ENCODE results near the gene MAGEL2.

MAGEL2 gene

DNA sequence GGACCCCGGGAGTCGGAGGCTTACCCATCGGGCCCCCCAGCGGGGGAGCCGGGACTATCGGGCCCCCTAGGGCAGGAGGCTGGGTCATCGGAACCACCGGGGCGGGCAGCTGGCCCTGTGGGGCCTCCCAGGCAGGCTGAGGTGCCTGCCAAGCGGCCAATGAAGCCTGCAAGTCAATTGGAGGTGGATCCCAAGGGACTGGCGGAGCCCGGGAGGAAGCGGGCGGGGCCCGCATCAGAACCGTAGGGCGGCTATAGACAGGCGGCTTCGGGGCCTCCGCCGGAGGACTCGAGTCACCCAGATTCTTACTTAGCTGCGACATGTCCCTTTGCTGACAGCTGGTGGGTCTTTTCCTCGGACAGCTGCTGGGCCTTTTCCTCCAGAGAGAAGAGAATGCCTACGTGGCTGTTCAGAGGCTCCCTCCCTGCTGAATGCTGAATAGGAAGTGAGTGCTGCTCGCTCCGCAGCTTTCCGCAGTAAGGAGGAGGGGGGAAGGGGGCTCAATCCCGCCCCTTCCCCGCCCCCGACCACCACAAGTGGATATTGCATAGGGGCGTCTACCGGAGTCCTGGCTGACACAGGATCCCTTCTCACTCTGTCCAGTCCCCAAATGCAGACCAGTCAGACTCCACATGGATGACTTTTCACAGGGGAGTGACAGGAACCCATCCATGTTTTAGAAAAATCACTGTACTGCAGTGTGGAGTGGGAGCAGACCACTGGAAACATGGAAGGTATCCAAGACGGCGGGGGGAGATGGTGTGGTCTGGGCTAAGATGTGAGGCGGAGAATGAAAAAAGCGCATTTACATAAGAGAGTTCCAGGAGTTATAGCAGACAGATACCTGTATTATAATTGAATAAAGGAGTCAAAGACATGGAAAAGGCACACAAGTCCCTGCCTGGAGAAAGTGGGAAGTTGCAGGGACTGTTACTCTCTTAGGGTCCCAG is at the start of gene MAGEL2:
Gene MAGEL2, minus strand, starts transcription at position 447 of the 950 bp plus-strand sequence. Its CDS starts 125 bp downstream, at position 322.
- peak; percentile 68 for DNase-seq (ENCODE audit: low spot score)

GRCh38 chr15:23695282-23695681 is 47.6 kb upstream of the MAGEL2 start:
- no peak for DNase-seq (ENCODE audit: low spot score)

DNA sequence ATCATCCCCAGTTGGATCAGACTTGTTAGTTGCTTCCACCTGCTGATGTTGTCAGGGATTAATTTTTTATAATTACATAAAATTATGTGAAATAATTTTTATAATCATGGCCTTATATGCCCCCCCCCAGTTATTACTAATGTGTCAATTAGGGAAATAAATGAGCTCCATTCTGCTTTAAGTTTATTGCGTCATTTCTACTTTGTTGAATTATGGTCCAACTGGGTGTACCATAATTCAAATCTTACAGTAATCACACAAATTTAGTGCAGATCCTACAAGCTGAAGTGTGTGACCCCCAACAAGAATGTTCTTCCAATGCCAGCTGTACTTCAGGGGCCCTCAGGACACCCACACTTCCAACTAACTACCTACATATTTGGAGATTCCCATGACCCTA is 46.9 kb upstream of the MAGEL2 start:
- DNase-seq (ENCODE audit: low spot score), result no peak

DNA sequence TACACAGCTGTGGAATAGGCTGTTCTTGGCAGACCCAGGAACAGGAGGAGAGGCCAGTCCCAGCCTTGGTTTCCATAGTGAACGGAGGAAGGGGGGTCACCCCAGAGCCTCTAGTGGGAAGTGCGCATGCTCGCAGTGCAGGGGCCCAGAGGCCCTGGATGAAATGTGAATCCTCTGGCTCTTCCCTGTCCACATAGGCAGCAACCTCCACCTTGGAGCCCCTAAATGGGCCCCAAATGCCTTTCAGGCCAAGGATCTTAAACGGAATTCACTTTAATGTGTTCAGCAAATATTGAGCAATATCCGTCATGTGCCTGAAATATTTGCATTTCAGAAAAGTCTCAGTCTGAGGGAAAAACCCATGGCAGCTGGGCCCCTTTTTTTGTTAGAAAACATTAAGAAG is 42.8 kb upstream of the MAGEL2 start:
- peak; percentile 61 for DNase-seq (ENCODE audit: low spot score)

GRCh38 chr15:23690015-23690414 is 42.3 kb upstream of the MAGEL2 start:
- no peak for DNase-seq (ENCODE audit: low spot score)

DNA sequence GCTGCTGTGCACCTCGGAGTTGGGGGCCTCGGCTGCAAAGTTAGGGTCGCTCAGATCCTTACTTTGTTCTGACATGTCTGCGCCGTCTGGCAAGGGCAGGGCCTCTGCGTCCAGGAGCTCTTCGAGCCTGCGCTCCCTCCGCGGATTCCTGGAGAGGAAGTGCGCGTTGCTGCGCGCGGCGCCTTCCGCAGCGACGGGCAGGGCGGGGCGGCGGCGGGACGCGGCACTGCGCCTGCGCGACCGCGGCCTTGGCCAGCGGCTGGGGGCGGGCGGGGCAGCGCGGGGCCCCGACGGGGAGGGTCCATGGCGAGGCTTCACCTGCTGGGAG is 39.4 kb upstream of the MAGEL2 start, which contains the start of gene NDN:
Gene NDN, minus strand, starts transcription at position 163 of the 328 bp plus-strand sequence. Its CDS starts 88 bp downstream, at position 75.
- DNase-seq (ENCODE audit: low spot score), result peak; percentile 87

DNA sequence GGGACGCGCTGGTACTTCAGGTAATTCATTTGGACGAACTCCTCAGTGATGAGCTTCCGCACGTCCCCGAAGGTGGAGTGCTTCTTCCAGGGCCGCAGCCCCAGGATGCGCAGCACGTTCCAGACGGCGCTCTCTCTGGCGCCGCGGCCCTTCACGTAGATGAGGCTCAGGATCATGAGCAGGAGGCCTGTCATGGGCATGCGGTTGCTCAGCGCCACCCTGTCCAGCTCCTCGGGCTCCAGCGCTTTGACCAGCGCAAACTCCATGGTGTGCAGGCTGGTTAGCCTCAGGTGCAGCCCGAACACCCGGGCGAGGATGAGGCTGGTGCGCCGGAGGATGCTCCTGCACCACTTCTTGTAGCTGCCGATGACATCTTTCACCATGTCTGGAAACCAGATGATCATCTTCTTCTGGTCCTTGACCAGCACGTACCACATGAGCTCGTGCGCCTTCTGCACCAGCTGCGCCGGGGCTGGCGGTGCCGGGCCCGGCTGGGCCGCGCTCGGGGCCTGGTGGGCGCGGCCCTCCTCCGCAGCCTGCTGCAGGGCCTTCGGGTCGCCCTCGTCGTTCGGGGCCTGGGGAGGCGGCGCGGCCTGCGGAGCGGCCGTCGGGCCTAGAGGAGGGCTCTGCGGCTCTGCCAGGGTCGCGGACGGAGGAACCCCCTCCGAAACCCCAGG is 38.9 kb upstream of the MAGEL2 start:
- peak; percentile 19 for DNase-seq (ENCODE audit: low spot score)

- no peak for DNase-seq (ENCODE audit: low spot score)
Observed at GRCh38 chr15:23671481-23671880, 23.8 kb upstream of the MAGEL2 start.

DNA sequence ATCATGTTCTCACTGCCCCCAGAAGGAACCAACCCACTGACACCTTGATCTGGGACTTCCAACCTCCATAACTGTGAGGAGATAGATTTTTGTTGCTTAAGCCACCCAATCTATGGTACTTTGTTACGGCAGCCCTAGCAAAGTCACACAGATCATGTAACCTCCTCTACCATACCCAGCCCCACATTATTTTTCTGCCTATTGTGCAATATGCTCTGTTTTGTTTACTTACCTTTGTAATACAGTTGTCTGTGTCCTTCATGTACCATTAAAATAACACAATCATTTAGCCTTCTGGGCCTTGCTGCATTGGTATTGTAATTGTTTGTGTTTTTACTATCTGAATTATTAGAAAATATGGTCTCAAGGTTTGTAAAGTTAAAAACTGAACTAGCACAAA is 23.3 kb upstream of the MAGEL2 start:
- no peak for DNase-seq (ENCODE audit: low spot score)

GRCh38 chr15:23663232-23663631 is 15.6 kb upstream of the MAGEL2 start:
- DNase-seq (ENCODE audit: low spot score), result no peak

- peak; percentile 39 for DNase-seq (ENCODE audit: low spot score)
Observed at GRCh38 chr15:23648920-23649515, 1.4 kb upstream of the MAGEL2 start.

- DNase-seq (ENCODE audit: low spot score), result no peak
Observed at GRCh38 chr15:23647001-23647295, 719 bp downstream of the MAGEL2 start.

- DNase-seq (ENCODE audit: low spot score), result no peak
Observed at GRCh38 chr15:23646165-23647000, 1.3 kb downstream of the MAGEL2 start.

DNA sequence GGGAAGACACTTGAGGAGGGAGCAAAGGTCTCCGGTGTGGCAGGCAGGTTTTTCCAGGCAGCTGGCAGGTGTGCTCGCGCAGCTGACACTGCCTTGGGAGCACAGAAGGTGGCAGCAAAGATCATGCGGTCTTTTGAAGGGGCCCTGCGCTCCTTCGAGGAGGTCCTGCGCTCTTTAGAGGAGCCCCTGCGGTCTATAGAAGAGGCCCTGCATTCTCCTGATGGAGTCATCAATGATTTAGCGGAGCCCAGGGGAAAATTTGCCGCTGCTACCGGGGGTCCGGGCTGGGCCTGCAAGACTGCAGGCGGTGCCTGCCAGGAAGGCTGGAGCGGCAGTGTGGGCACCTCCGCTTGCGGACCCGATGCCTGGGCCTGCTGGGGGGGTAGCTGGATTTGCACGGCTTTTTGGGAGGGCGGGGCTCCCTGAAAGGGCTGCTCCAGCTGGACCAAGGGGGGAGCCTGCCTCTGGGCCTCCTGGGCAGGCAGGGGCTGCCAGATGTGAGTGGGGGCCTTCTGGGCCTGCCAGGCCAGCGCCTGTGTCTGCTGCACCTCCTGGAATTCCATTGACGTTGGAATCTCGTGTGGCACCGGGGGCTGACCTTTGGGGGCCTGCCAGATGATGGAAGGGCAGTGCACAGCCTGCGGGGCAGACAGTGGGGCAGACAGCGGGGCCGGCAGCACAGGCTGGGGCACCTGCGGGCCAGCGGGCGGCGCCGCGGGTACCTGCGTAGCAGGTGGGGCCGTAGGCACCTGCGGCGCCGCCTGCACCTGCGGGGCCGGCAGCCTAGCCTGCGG is 2.1 kb downstream of the MAGEL2 start:
- peak; percentile 45 for DNase-seq (ENCODE audit: low spot score)

- no peak for DNase-seq (ENCODE audit: low spot score)
Observed at GRCh38 chr15:23644829-23645228, 2.8 kb downstream of the MAGEL2 start.

DNA sequence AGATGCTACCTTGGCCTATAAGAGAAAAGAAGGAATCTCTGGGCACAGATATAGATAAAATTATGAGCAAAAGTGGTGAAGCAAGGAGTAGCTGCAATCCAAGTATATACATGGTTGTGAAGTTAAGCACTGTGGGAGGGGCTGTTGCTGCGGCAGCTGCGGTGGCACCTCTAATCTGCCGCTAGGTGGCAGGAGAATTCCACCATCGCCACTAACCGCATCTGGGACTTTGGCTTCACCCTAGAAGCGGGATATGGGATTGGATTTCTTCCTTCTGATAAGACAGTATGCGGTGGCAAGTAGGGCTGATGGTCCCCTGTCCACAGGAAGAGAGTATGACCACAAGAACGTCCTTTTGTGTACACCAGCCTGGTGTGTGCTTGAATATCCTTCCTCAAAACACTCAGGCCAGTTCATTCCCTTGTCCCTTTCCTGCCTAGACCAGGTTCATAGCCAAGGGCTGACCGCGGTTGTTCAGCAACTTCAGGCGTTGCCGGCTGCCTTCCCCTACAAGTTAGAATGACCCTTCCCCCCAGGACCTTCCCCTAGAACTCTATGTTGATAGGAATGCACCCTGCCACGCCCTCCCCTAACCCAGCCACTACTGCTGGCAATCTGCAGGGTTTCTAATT is 5.1 kb downstream of the MAGEL2 start:
- peak; percentile 64 for DNase-seq (ENCODE audit: low spot score)

- DNase-seq (ENCODE audit: low spot score), result no peak
Observed at GRCh38 chr15:23634181-23634580, 13.5 kb downstream of the MAGEL2 start.

GRCh38 chr15:23629234-23629805 is 18.3 kb downstream of the MAGEL2 start:
- peak; percentile 33 for DNase-seq (ENCODE audit: low spot score)

DNA sequence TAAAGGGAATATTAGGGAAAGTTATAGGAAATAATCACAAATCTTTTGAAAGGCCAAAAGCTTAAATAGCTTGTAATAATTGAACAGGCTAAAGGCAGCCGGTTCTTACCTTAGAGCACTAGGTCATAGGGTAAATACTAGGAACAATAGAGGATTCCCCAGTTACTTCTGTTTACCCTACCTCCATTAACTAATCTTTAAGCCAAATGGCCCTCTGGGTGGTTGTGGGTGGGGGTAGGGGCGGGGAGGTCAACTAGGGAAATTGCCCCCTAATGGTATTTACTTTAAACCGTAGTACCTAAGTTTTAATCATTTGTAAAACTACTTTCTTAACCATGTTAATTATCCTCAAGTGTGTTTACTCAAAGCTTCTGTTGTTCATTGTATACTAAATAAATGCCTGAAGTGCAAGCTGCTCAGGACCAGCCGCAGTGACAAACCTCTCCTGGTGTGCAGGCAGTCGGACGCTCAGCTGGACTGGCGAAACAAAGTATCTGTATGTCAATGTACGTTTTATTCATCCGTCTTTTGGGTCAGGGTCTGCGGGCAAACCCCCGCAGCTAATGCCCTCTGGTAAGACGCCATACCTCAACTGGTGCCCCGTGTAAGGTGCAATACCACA is 18.9 kb downstream of the MAGEL2 start:
- DNase-seq (ENCODE audit: low spot score), result no peak

DNA sequence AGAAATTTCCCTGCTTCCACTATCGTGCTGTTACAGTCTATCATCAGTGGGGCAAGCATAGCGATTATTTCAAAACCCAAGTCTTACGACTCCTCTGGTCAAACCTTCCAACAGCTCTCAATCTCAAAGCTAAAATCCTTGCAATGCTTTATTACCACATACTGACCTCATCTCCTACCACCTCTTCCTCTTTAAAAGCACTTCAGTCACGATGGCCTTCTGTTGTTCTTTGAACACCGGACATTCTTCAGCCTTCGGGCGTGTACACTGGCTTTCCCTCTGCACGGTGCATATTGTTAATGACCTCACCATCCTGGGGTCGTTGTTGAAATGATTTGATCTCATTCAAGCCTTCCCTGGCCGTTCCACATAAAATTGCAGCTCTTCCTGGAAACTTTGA is 31.1 kb downstream of the MAGEL2 start:
- no peak for DNase-seq (ENCODE audit: low spot score)
